Measurements from ENCODE around the gene SPRR3. TPM values are rescaled to one million over a fixed set of nuclear protein-coding genes. Genes with fewer than 3 reads are reported as not detected.
A peak's percentile ranks its signal among the peaks of the same experiment; 100 is the strongest.

SPRR3 gene, protein sequence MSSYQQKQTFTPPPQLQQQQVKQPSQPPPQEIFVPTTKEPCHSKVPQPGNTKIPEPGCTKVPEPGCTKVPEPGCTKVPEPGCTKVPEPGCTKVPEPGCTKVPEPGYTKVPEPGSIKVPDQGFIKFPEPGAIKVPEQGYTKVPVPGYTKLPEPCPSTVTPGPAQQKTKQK
- total RNA-seq = over 10,000 TPM in 1 of 4 donors, 1,000 to 10,000 TPM in 3; 7,283 to 22,357 (median 8,768) TPM

DNA sequence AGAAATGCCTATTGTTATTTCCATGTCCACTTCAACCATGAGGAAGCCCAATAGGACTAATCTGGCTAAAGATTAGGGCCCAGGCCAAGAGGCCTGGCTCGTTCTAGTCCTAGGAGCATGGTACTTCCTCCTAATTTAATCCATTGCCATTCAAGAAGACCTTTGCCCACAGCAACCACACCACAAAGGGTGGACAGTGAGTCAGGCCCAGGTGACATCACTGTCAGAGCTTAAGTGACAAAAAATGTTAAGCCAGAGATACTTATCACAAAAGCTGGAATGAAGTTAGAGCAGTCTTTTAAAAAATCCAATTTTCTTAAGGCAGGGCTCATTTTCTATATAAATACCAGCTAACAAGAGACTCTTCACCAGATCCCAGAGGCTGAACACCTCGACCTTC is at the start of gene SPRR3:
TSS of gene SPRR3 (plus strand) at position 368 of the 400 bp plus-strand sequence. CDS start 1,272 bp downstream, outside the sequence.
- TF ChIP-seq POLR2A (IDR thresholded peaks at IDR 0.05) = no peak
- TF ChIP-seq, protein P1, sequence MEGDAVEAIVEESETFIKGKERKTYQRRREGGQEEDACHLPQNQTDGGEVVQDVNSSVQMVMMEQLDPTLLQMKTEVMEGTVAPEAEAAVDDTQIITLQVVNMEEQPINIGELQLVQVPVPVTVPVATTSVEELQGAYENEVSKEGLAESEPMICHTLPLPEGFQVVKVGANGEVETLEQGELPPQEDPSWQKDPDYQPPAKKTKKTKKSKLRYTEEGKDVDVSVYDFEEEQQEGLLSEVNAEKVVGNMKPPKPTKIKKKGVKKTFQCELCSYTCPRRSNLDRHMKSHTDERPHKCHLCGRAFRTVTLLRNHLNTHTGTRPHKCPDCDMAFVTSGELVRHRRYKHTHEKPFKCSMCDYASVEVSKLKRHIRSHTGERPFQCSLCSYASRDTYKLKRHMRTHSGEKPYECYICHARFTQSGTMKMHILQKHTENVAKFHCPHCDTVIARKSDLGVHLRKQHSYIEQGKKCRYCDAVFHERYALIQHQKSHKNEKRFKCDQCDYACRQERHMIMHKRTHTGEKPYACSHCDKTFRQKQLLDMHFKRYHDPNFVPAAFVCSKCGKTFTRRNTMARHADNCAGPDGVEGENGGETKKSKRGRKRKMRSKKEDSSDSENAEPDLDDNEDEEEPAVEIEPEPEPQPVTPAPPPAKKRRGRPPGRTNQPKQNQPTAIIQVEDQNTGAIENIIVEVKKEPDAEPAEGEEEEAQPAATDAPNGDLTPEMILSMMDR (IDR thresholded peaks at IDR 0.05) = no peak
- intact Hi-C loops (cut with DNase I) = no loop called here
- Histone ChIP-seq H3K9me3 (no peaks in the 10 kb centered on the region), H3K36me3 (no peaks in the 10 kb centered on the region), H3K4me1 (peaks cover 0 to 48% (median 0%) of the 10 kb centered on the region in 3 donors), H3K27ac (peak within 1 kb of the TSS; percentile 70 to 91 (median 84)), H3K27me3 (no peaks in the 10 kb centered on the region), H3K4me3 (peak within 1 kb of the TSS in 3 of 4 donors; percentile 18 to 42 (median 41))
- no peak for DNase-seq
- WGBS, 2 donors = 44 to 50% methylated on average over 2 of the region's 2 CpGs

DNA sequence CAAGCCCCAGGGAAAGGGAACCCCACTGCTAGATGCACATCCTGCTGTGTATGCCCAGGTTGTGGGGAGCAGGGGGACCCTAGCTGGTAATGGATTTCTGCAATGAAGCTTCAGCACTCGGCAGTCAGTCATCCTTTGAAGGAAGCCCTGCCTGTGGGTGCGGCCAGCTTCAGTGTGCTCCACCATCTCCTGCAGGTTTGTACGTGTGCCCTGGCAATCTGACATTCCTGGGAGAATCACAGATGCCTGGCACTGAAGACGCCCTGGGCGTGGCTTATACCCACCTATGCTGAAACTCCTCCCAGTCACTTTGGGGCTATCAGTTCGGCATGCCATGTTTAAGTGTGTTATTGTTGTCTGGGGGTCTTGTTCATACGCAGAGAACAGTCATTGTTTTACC is 47.8 kb upstream of the SPRR3 start:
- peaks cover 0 to 30% (median 8%) of the 10 kb centered on the region in 3 donors for H3K4me1 ChIP-seq
- H3K36me3 ChIP-seq = no peaks in the 10 kb centered on the region
- intact Hi-C loops (cut with DNase I) = no loop called here
- TF ChIP-seq POLR2A (IDR thresholded peaks at IDR 0.05) = no peak
- TF ChIP-seq, protein P1 (IDR thresholded peaks at IDR 0.05) = no peak
- no peaks in the 10 kb centered on the region for H3K27me3 ChIP-seq
- peak overlapping the region in 3 of 4 donors; percentile 2 to 25 (median 4) for H3K4me3 ChIP-seq
- no peaks in the 10 kb centered on the region for H3K9me3 ChIP-seq
- 25 to 40% methylated on average over 5 to 7 of the region's 7 CpGs for WGBS, 2 donors
- peak overlapping the region; percentile 78 to 92 (median 86) for H3K27ac ChIP-seq
- no peak for DNase-seq

DNA sequence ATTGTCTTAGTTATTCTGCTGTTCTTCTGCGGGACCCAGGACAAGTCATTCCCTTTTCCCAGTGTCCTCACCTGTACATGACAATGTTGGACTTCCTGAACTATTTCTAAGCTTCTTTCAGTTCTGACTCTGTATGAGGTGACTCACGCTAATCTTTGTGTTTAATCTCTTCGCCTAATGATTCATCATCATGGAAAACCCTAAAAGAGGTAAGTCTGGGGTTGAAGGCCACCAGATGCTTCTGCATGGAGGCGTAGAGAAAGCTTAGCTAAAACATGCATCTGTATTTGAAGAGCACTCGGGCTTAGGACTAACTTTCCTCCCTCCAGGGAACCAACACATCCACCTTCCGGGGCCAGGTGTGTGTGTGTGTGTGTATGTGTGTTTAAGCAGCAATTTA is 47.1 kb upstream of the SPRR3 start:
- Histone ChIP-seq H3K4me3 (peak overlapping the region in 2 of 4 donors; percentile 4 to 25), H3K4me1 (peaks cover 0 to 30% (median 8%) of the 10 kb centered on the region in 3 donors), H3K36me3 (no peaks in the 10 kb centered on the region), H3K9me3 (no peaks in the 10 kb centered on the region), H3K27ac (peak overlapping the region; percentile 78 to 92 (median 86)), H3K27me3 (no peaks in the 10 kb centered on the region)
- no peak for TF ChIP-seq POLR2A (IDR thresholded peaks at IDR 0.05)
- TF ChIP-seq, protein P1 (IDR thresholded peaks at IDR 0.05) = no peak
- no peak for DNase-seq
- intact Hi-C loops (cut with DNase I) = no loop called here
- WGBS, 2 donors = 39 to 61% methylated on average over 6 of the region's 6 CpGs

DNA sequence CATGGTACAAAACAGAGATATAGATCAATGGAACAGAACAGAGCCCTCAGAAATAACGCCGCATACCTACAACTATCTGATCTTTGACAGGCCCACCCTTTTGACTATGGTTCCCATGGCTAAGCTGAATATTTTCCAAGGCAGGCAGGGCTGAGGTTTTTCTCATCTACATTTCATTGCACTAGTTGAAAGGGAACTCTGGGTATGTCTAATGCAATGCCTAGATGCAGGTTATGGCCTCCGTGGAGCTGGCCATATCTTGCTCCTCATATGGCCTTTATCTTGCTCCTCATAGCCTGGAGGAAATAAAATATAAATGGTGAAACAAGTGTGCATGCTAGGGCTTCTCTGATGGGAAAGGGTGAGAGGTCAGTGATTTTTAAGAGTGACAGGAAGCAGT is 44.0 kb upstream of the SPRR3 start:
- no peak for DNase-seq
- WGBS, 2 donors = 79 to 94% methylated on average over 3 of the region's 3 CpGs
- Histone ChIP-seq H3K27me3 (no peaks in the 10 kb centered on the region), H3K4me1 (peaks cover 0 to 24% (median 8%) of the 10 kb centered on the region in 3 donors), H3K36me3 (no peaks in the 10 kb centered on the region), H3K27ac (no peak overlapping the region), H3K9me3 (no peaks in the 10 kb centered on the region), H3K4me3 (no peak overlapping the region)
- no peak for TF ChIP-seq POLR2A (IDR thresholded peaks at IDR 0.05)
- TF ChIP-seq, protein P1 (IDR thresholded peaks at IDR 0.05) = no peak
- intact Hi-C loops (cut with DNase I) = no loop called here

DNA sequence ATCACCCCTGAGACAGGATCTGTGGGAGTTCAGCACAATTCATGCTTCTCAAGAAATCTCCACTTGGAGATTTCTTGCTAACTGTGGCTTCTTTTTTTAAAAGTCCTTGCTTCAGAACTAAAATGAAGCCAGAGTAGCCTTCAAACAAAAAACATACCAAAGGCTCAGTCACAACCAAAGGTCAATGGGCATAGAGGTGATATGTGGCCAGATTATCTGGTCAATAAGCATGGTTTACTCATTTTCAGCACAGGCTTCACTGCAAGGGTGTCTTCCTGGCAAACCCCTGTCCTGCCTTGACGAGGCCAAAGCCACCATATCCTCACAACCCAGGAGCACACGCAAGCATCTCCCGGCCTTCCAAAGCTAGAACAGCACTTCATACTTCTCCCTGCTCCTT is 42.3 kb upstream of the SPRR3 start:
- no peak for DNase-seq
- Histone ChIP-seq H3K27ac (no peak overlapping the region), H3K36me3 (no peaks in the 10 kb centered on the region), H3K4me1 (peaks cover 0 to 7% (median 0%) of the 10 kb centered on the region in 3 donors), H3K9me3 (no peaks in the 10 kb centered on the region), H3K4me3 (no peak overlapping the region), H3K27me3 (no peaks in the 10 kb centered on the region)
- intact Hi-C loops (cut with DNase I) = no loop called here
- WGBS, 2 donors = 59 to 92% methylated on average over 3 of the region's 3 CpGs
- TF ChIP-seq POLR2A (IDR thresholded peaks at IDR 0.05) = no peak
- TF ChIP-seq, protein P1 (IDR thresholded peaks at IDR 0.05) = no peak

All from esophagus squamous epithelium (tissue), 5 donors.